Transverse colon (tissue), 4 donors: ENCODE measurements around the gene TPPP2. TPM values are rescaled to one million over a fixed set of nuclear protein-coding genes. Genes with fewer than 3 reads are reported as not detected.

ENCODE experiments used
- DNase-seq: peaks from one replicate; pipeline ENCODE4 v3.0.0-alpha.2; 2019
- H3K27ac ChIP-seq, 4 donors: fragments of 200-600 bp; sonication (generic); 2 replicates each; pipeline ENCODE4 v1.5.1; 2016 to 2018; ENCODE audit warnings: inconsistent platforms in 4 of 4
- H3K27me3 ChIP-seq: fragments of 200-600 bp; sonication (generic); 2 replicates; pipeline ENCODE4 v1.5.1; 2017; ENCODE audit warnings: inconsistent platforms
- H3K36me3 ChIP-seq, 4 donors: fragments of 200-600 bp; sonication (generic); 2 replicates each; pipeline ENCODE4 v1.5.1; 2017 to 2019; ENCODE audit warnings: inconsistent platforms in 4 of 4
- H3K4me1 ChIP-seq, 4 donors: fragments of 200-600 bp; sonication (generic); 2 replicates each; pipeline ENCODE4 v1.5.1; 2017 to 2020; ENCODE audit warnings: inconsistent platforms in 4 of 4
- H3K4me3 ChIP-seq, 4 donors: fragments of 200-600 bp; sonication (generic); 1 replicate in 1 of 4; 2 replicates in 3 of 4; pipeline versions ENCODE4 v1.5.1 to v1.6.1; 2017 to 2019; ENCODE audit warnings: inconsistent platforms in 4 of 4
- H3K9me3 ChIP-seq, 2 donors: fragments of 200-600 bp; sonication (generic); 2 replicates each; pipeline ENCODE4 v1.5.1; 2017 to 2019; ENCODE audit warnings: inconsistent platforms in 2 of 2
- CTCF ChIP-seq, 5 experiments: fragments of 200-600 bp in 3 of 5; fragments of 450-650 bp in 2 of 5; sonication (generic) in 3 of 5; IDR thresholded peaks; 1 replicate in 2 of 5; 2 replicates in 3 of 5; pipeline ENCODE4 v1.5.1; 2016 to 2017; ENCODE audit warnings: antibody characterized with exemption in 5 of 5, inconsistent platforms in 3 of 5, mild to moderate bottlenecking in 2 of 5, moderate library complexity in 1 of 5
- EP300 ChIP-seq: sonication (generic); formaldehyde crosslinking; IDR thresholded peaks from one replicate; pipeline ENCODE4 v1.6.1; 2017; ENCODE audit warnings: antibody characterized with exemption, low read depth
- POLR2AphosphoS5 ChIP-seq, 3 donors: sonication (generic); formaldehyde crosslinking; IDR thresholded peaks; one replicate each; pipeline ENCODE4 v1.6.1; 2016; ENCODE audit warnings: antibody characterized with exemption in 3 of 3
- WGBS, 2 donors: methylation state at CpG; one replicate each; pipeline ENCODE4 v1.1.5; 2018; ENCODE audit warnings: low coverage in 1 of 2; 5-methylcytosine and 5-hydroxymethylcytosine counted together
- in situ Hi-C, 4 donors: fragments of 200-750 bp; cut with MboI; loops; one replicate each; pipeline versions ENCODE4 v1.15.0 to v1.15.1; 2017; ENCODE audit warnings: low sequenced_read_pairs in 3 of 4, low pct_ligation_motif_present in 1 of 4, low pct_unique_long_range_greater_than_20kb in 1 of 4
- intact Hi-C: fragments of 100-400 bp; cut with DNase I; formaldehyde crosslinking; loops from one replicate; pipeline ENCODE4 v1.15.1; 2023; ENCODE audit warnings: low total_unique reads
- total RNA-seq, 4 donors: library from RNA; depleted of rRNA; stranded (reverse); fragments of >200 nt; gene quantifications; one replicate each; pipeline ENCODE4 v1.1.0, GENCODE V29; 2016

Gene TPPP2
- total RNA-seq, 4 donors from 2014 or later: not detected

GRCh38 chr14:21066882-21067502 lies 37.0 kb downstream of the TPPP2 start:
- H3K27ac ChIP-seq: peak overlapping the region in 1 of 4 donors; percentile 17
- 53 to 59% methylated on average over 5 to 7 of the region's 7 CpGs for WGBS, 2 donors
- TF ChIP-seq EP300 (no peak), POLR2AphosphoS5 (IDR thresholded peaks at IDR 0.05) (no peak), CTCF (IDR thresholded peaks at IDR 0.05) (peak in 1 of 5 experiments; percentile 17)
- H3K4me3 ChIP-seq: no peak overlapping the region
- no peaks in the 10 kb centered on the region for H3K36me3 ChIP-seq
- intact Hi-C loops (no loop called here), in situ Hi-C loops (no loop called here)
- no peak for DNase-seq
- peaks cover 8 to 42% (median 31%) of the 10 kb centered on the region in 4 donors for H3K4me1 ChIP-seq
- H3K27me3 ChIP-seq: no peaks in the 10 kb centered on the region
- H3K9me3 ChIP-seq: no peaks in the 10 kb centered on the region

- 2 to 14% methylated on average over 10 to 45 of the region's 45 CpGs for WGBS, 2 donors
- TF ChIP-seq POLR2AphosphoS5 (IDR thresholded peaks at IDR 0.05) (no peak), CTCF (IDR thresholded peaks at IDR 0.05) (peak; percentile 58 to 80 (median 65)), EP300 (no peak)
- Histone ChIP-seq H3K27me3 (no peaks in the 10 kb centered on the region), H3K36me3 (no peaks in the 10 kb centered on the region), H3K27ac (peak overlapping the region; percentile 92 to 96 (median 92)), H3K4me3 (peak overlapping the region; percentile 16 to 90 (median 70)), H3K9me3 (no peaks in the 10 kb centered on the region), H3K4me1 (peaks cover 20 to 44% (median 28%) of the 10 kb centered on the region in 4 donors)
- DNase-seq: peak; percentile 71
- in situ Hi-C loops: no loop called here
- intact Hi-C loops: loop anchor here (1.0 to 2.0 kb wide), 2 partner anchors 21 to 24 kb away; no protein-coding TSS in a partner anchor
Observed at GRCh38 chr14:21068521-21069387, 38.7 kb downstream of the TPPP2 start.

- no peaks in the 10 kb centered on the region for H3K9me3 ChIP-seq
- no peak for DNase-seq
- H3K4me1 ChIP-seq: peaks cover 20 to 44% (median 28%) of the 10 kb centered on the region in 4 donors
- peak overlapping the region; percentile 92 to 96 (median 92) for H3K27ac ChIP-seq
- in situ Hi-C loops: no loop called here
- no peaks in the 10 kb centered on the region for H3K36me3 ChIP-seq
- TF ChIP-seq EP300: no peak
- TF ChIP-seq CTCF (IDR thresholded peaks at IDR 0.05): peak in 2 of 5 experiments; percentile 4 to 13
- 0 to 2% methylated on average over 1 to 39 of the region's 40 CpGs for WGBS, 2 donors
- no peaks in the 10 kb centered on the region for H3K27me3 ChIP-seq
- intact Hi-C loops: loop anchor here (2.0 kb wide), 1 partner anchor 23 kb away; no protein-coding TSS in a partner anchor
- peak overlapping the region; percentile 50 to 90 (median 70) for H3K4me3 ChIP-seq
Observed at GRCh38 chr14:21069388-21070082, 39.5 kb downstream of the TPPP2 start.
